ENCODE measurements around the gene KCNJ16. TPM values are rescaled to one million over a fixed set of nuclear protein-coding genes. Genes with fewer than 3 reads are reported as not detected.

The KCNJ16 gene
- total RNA-seq, 4 donors from 2014 or later: 1.00 TPM; not detected in 3

GRCh38 chr17:70031341-70031740, 43.7 kb upstream of the KCNJ16 start:
- no peak for DNase-seq
- no peak overlapping the region for H3K27ac ChIP-seq
- intact Hi-C loops (cut with DNase I; ENCODE audit: low total_unique reads): no loop called here
- no peak for TF ChIP-seq CTCF (IDR thresholded peaks at IDR 0.05 in 4 of 5, conservative IDR thresholded peaks at IDR 0.05 in 1 of 5)
- TF ChIP-seq POLR2A (IDR thresholded peaks at IDR 0.05): no peak
- H3K4me3 ChIP-seq: no peak overlapping the region
- peaks cover 0 to 3% (median 0%) of the 10 kb centered on the region in 3 donors for H3K9me3 ChIP-seq
- no peaks in the 10 kb centered on the region for H3K36me3 ChIP-seq
- no peak for ATAC-seq
- in situ Hi-C loops (cut with MboI; ENCODE audit: low sequenced_read_pairs in 4 of 4): no loop called here
- no peaks in the 10 kb centered on the region for H3K27me3 ChIP-seq
- H3K4me1 ChIP-seq: peaks cover 15 to 30% of the 10 kb centered on the region in 2 donors

DNA sequence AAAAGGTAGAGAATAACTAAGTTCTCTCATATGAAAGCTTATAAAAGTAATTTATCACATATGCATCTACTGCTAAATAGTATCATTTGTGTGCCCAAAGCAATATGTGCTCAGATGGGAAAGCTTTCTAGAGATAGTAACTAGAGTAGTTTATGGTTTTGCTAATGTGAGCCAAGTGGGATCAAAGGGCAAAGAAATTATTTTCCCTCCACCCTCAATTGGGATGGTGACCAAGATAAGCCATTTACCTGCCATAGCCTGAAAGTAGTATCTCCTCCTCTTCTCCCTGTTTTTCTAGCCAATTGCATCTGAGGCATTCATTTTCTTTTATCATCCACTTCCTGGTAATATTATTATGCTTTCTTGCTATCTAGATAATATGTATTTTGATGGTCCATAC, 41.9 kb upstream of the KCNJ16 start:
- no peaks in the 10 kb centered on the region for H3K36me3 ChIP-seq
- in situ Hi-C loops (cut with MboI; ENCODE audit: low sequenced_read_pairs in 4 of 4): no loop called here
- no peaks in the 10 kb centered on the region for H3K27me3 ChIP-seq
- TF ChIP-seq CTCF (IDR thresholded peaks at IDR 0.05 in 4 of 5, conservative IDR thresholded peaks at IDR 0.05 in 1 of 5) (no peak), POLR2A (IDR thresholded peaks at IDR 0.05) (no peak)
- H3K9me3 ChIP-seq: peaks cover 0 to 3% (median 0%) of the 10 kb centered on the region in 3 donors
- intact Hi-C loops (cut with DNase I; ENCODE audit: low total_unique reads): no loop called here
- H3K4me3 ChIP-seq: no peak overlapping the region
- DNase-seq: no peak
- no peak overlapping the region for H3K27ac ChIP-seq
- H3K4me1 ChIP-seq: peaks cover 20 to 38% of the 10 kb centered on the region in 2 donors
- no peak for ATAC-seq

DNA sequence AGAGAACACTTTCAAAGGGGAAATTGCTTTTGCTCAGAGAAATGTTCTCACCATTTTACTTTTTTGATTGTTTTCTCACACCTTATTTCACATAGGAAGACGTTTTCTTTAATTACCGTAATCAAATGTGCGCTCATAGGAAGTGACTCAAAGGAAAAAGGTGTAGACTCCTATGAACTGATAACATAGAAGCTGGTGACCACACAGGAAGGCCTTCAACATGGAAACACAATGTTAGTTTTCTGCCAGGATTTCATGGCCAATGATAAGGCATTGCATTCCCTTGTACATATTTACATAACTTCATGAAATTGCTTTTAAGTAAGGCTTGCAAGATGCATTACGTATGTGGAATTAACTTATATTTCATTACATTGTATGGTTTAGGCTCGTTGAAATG, 40.9 kb upstream of the KCNJ16 start:
- in situ Hi-C loops (cut with MboI; ENCODE audit: low sequenced_read_pairs in 4 of 4): no loop called here
- no peak for DNase-seq

DNA sequence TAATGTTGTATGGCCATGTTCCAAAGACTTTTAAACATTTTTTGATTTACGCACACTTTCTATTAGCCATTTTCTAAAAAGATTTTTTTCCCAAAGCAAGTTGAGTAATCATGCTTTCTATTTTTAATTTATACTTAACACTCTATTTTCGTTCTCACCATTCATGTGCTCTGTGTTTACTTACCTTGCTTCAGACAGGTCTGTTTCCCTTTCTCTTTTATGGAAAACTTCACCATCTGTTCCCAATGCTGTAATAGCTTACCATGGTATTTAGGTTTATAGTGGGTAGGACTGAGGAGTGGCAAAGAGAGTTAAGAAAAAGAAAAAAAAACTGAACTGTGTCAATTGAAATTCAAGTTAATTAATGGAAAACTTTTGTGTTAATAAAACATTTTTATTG, 37.5 kb upstream of the KCNJ16 start:
- in situ Hi-C loops (cut with MboI; ENCODE audit: low sequenced_read_pairs in 4 of 4): no loop called here

More for the DNA sequence above, 40.9 kb upstream of the KCNJ16 start:
- no peaks in the 10 kb centered on the region for H3K9me3 ChIP-seq
- ATAC-seq: peak in 1 of 2 donors; percentile 36
- TF ChIP-seq CTCF (IDR thresholded peaks at IDR 0.05 in 4 of 5, conservative IDR thresholded peaks at IDR 0.05 in 1 of 5): no peak
- TF ChIP-seq POLR2A (IDR thresholded peaks at IDR 0.05): no peak
- no peak overlapping the region for H3K27ac ChIP-seq
- intact Hi-C loops (cut with DNase I; ENCODE audit: low total_unique reads): no loop called here
- no peak overlapping the region for H3K4me3 ChIP-seq
- H3K27me3 ChIP-seq: no peaks in the 10 kb centered on the region
- no peaks in the 10 kb centered on the region for H3K36me3 ChIP-seq
- H3K4me1 ChIP-seq: peaks cover 13 to 34% of the 10 kb centered on the region in 2 donors

More for the DNA sequence above, 37.5 kb upstream of the KCNJ16 start:
- intact Hi-C loops (cut with DNase I; ENCODE audit: low total_unique reads): loop anchor here (5.0 kb wide), 1 partner anchor 100 kb away; no protein-coding TSS in a partner anchor
- DNase-seq (no peak), ATAC-seq (peak; percentile 89)
- Histone ChIP-seq H3K9me3 (no peaks in the 10 kb centered on the region), H3K27ac (peak overlapping the region in 1 of 4 donors; percentile 21), H3K4me1 (peaks cover 5 to 17% of the 10 kb centered on the region in 2 donors), H3K27me3 (no peaks in the 10 kb centered on the region), H3K4me3 (no peak overlapping the region), H3K36me3 (no peaks in the 10 kb centered on the region)
- no peak for TF ChIP-seq POLR2A (IDR thresholded peaks at IDR 0.05)
- TF ChIP-seq CTCF (IDR thresholded peaks at IDR 0.05 in 4 of 5, conservative IDR thresholded peaks at IDR 0.05 in 1 of 5): no peak

All from gastrocnemius medialis (tissue), 4 donors.